Retinal pigment epithelial cell (primary cell): ENCODE data around the gene MCRIP1.

ENCODE experiments used
- DNase-seq: peaks from one replicate; pipeline ENCODE4 v3.0.0-alpha.2; 2010; ENCODE audit warnings: low read depth
- H3K4me3 ChIP-seq: 2 replicates; pipeline ENCODE4 v1.5.1; 2011; ENCODE audit warnings: mild to moderate bottlenecking, low read length, control low read depth, moderate library complexity
- CTCF ChIP-seq: conservative IDR thresholded peaks from 2 replicates; pipeline ENCODE4 v1.5.1; 2011; ENCODE audit warnings: low read depth, low read length, control low read depth, inconsistent platforms

The MCRIP1 gene

GRCh38 chr17:81837641-81838040, 4.5 kb upstream of the MCRIP1 start:
- DNase-seq = no peak
- no peak overlapping the region for H3K4me3 ChIP-seq
- TF ChIP-seq CTCF = no peak

GRCh38 chr17:81834831-81835267, 1.8 kb upstream of the MCRIP1 start, which contains the start of gene PPP1R27:
Gene PPP1R27, minus strand, starts transcription at chr17:81835050. Its CDS starts 97 bp downstream, at chr17:81834953.
- TF ChIP-seq CTCF = no peak
- H3K4me3 ChIP-seq = peak within 1 kb of the TSS; percentile 66
- no peak for DNase-seq

GRCh38 chr17:81833921-81834830, 1.1 kb upstream of the MCRIP1 start:
- no peak for DNase-seq
- H3K4me3 ChIP-seq = peak overlapping the region; percentile 66
- TF ChIP-seq CTCF = no peak

GRCh38 chr17:81832608-81833159, 407 bp downstream of the MCRIP1 start:
- DNase-seq = no peak
- no peak for TF ChIP-seq CTCF
- H3K4me3 ChIP-seq = peak overlapping the region; percentile 71

DNA sequence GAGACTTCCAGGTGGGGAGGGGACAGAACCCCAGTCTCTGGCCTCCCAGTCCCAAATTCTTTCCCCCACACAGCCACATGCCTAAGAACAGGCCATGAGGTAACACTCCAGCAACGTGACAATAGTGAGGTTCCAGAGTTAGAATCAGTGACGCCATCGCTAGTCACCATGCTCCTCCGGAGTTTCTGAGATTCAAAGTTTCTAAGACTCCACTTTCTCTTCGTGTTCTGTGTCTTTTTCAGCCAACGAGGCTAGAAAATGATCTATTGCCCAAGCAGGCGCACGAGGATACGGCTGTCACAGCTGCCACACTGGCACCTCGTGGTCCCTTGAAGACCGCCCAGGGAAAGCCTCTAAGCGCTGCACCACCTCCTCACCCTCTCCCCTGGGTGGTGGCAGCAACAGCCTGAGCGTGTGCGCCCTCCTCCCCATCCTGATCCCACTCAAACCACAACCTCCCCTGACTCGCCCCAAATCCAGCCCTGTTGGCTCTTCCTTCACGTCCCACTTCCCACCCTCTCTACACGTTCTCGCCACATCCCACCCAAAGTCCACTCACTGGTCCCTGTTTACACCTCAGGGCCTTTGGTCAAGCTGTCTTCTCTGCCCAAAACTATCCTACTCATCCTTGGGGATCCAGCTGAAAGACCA, 1.0 kb downstream of the MCRIP1 start:
- no peak for TF ChIP-seq CTCF
- DNase-seq = no peak
- peak overlapping the region; percentile 71 for H3K4me3 ChIP-seq

GRCh38 chr17:81831563-81831956, 1.5 kb downstream of the MCRIP1 start:
- TF ChIP-seq CTCF = no peak
- H3K4me3 ChIP-seq = no peak overlapping the region
- DNase-seq = no peak
